Measurements from ENCODE around the gene PDK4. TPM values are rescaled to one million over a fixed set of nuclear protein-coding genes. Genes with fewer than 3 reads are reported as not detected.

PDK4 gene
- total RNA-seq (under 1 TPM; 0.18 to 0.20 TPM), total RNA-seq (0 reads per million in 2 donors)

DNA sequence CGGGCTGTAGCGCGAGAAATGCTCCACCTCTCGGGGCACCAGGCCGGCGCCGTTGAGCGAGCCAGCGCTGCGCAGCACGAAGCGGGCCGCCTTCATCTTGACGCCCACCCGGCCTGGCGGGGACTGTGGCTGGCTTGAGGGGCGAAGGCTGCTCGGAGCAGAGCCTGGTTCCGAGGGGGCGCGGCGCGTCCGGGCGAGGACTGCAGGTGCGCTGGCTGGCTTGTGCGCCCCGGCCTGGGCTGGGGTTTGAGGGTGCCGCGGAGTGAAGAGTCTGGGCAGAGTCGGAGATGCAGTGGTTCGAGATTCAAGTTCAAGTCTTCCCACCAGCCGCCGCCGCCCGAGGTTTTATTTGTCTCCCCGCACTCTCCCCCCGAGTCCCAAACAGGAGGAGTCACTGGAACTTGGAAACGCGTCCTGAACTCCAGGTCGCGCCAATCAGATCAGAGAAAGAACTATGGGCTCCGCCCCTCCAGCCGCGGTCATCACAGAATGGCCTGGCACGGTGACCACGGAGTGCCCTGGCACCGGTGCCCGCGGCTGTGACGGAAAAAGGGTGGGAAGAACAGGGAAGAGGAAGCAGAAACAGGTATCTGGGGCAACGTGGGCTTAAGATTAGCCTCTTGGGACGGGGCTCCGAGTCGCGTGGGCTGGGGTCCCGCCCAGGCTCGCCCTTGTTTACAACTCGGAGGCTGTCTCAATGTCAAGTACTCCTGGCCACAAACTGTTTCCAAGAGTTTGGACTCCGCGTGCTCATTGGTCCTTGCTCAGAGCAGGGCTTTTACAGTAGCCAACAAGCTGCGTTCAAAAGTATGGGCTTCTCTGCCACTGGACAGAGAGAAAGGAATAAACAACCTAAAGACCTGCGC lies at the start of gene PDK4:
PDK4 (minus strand) TSS at position 319 of the 866 bp plus-strand sequence; CDS start at position 96, 223 bp downstream.
- H3K4me1 Mint-ChIP-seq = no peaks in the 10 kb centered on the region
- no peaks in the 10 kb centered on the region for H3K9me3 ChIP-seq (ENCODE audit: control insufficient read depth, low read length, poor library complexity, severe bottlenecking)
- H3K27me3 Mint-ChIP-seq = peaks cover 19% of the 10 kb centered on the region
- H3K36me3 Mint-ChIP-seq (ENCODE audit: low read depth) = no peaks in the 10 kb centered on the region
- no peak for DNase-seq
- H3K27ac Mint-ChIP-seq = no peak within 1 kb of the TSS
- ATAC-seq = peak; percentile 37
- peak within 1 kb of the TSS; percentile 46 for H3K4me3 Mint-ChIP-seq

DNA sequence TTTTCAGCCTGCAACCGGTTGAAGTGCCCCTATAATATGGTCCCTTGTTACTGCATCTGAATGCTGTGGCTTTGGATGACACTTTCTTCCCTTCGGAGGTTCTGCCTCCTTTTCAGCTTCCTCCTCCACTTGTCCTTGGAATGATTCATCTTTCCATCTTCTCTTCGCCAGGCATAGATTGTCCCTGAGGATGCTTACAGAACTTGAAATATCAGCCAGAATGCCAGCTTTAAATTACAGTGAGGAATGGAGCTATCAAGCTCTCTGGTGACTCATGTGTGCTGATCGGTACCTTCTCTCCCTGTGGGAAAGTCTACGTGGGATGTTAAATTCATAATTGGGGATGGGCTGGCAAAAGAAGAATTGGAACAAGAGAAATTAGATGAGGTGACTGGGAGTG lies 45.9 kb upstream of the PDK4 start:
- Mint-ChIP-seq H3K4me3 (no peak overlapping the region), H3K4me1 (peaks cover 3% of the 10 kb centered on the region), H3K27ac (no peak overlapping the region), H3K27me3 (no peaks in the 10 kb centered on the region), H3K36me3 (ENCODE audit: low read depth) (no peaks in the 10 kb centered on the region)
- no peak for DNase-seq
- no peaks in the 10 kb centered on the region for H3K9me3 ChIP-seq (ENCODE audit: control insufficient read depth, low read length, poor library complexity, severe bottlenecking)
- no peak for ATAC-seq

DNA sequence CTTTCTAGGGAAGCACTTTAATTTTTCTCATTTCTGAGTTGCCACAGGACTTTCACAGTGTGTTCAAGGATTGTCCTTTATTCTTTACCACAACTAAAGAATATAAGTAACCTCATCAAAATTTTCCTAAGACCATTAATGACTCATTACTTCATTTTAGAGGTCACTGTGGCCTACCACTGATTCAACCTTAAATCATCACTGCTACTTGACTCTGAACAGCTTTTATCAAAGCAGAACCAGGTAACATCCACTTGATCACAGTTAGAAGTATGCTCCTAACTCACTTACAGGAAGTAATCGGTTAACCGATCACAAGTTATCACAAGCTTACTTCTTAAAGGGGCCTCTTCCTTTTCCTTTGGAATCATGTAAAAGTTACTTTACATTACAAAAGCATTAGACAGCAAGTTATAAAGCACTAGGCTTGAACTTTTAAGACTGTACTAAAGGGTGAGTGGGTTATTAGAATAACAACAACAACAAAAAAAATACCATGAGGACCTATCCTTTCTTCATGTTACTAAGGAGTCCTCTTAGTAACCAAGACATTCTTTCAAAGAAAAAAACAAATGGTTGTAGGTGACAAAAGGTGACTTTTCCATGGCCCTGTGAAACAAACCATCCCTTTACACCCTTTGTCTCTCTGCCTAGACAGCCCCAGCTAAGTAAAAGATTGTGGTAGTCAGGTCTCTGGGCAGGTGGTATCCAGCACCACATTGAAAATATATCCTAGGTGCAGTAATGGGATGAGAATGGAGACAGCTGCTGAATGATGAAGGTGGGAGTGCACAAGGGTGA lies 40.0 kb upstream of the PDK4 start:
- H3K36me3 Mint-ChIP-seq (ENCODE audit: low read depth) = no peaks in the 10 kb centered on the region
- DNase-seq (no peak), ATAC-seq (no peak)
- H3K4me3 Mint-ChIP-seq = no peak overlapping the region
- H3K27me3 Mint-ChIP-seq = no peaks in the 10 kb centered on the region
- H3K27ac Mint-ChIP-seq = no peak overlapping the region
- no peaks in the 10 kb centered on the region for H3K9me3 ChIP-seq (ENCODE audit: control insufficient read depth, low read length, poor library complexity, severe bottlenecking)
- peaks cover under 1% of the 10 kb centered on the region for H3K4me1 Mint-ChIP-seq

DNA sequence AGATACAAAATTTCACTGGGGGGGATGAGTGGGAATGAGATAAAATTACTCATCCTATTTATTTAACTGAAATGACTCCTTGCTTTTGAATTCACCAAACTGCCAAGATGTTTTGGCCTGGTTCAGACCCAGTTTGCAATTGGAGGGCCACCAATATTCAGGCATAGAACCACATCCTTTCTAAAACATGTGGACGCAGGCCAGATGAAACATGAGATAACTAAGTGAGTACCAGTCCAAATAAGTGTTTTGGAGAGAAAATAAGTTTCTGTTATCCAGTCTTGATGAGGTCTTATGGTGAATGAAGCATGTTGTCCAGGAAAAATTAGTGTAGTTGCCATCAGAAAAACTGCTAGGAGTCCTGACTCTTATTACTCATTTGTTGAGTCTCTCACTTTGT lies 36.3 kb upstream of the PDK4 start:
- no peaks in the 10 kb centered on the region for H3K4me1 Mint-ChIP-seq
- H3K27ac Mint-ChIP-seq = no peak overlapping the region
- H3K27me3 Mint-ChIP-seq = no peaks in the 10 kb centered on the region
- DNase-seq (no peak), ATAC-seq (no peak)
- no peaks in the 10 kb centered on the region for H3K36me3 Mint-ChIP-seq (ENCODE audit: low read depth)
- no peaks in the 10 kb centered on the region for H3K9me3 ChIP-seq (ENCODE audit: control insufficient read depth, low read length, poor library complexity, severe bottlenecking)
- H3K4me3 Mint-ChIP-seq = no peak overlapping the region

DNA sequence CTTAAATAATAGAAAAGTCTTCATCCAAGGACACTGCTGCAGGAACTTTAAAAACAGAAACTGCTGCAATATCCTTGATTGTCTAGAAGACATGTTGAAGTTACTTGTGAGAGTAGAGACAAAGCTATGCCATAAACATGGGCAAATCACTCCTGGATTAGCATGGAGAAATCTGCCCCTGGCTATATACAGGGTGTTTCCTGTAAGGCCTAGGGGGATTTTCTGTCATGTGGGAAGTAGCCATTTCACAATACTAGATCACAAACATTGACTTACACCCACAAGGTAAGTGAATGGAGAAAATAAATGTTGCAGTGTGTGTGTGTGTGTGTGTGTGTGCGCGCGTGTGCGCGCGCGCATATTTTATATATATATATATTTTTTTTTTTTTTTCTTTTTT lies 35.2 kb upstream of the PDK4 start:
- no peaks in the 10 kb centered on the region for H3K36me3 Mint-ChIP-seq (ENCODE audit: low read depth)
- no peak overlapping the region for H3K4me3 Mint-ChIP-seq
- H3K27ac Mint-ChIP-seq = no peak overlapping the region
- no peaks in the 10 kb centered on the region for H3K4me1 Mint-ChIP-seq
- no peaks in the 10 kb centered on the region for H3K27me3 Mint-ChIP-seq
- ATAC-seq = no peak
- no peaks in the 10 kb centered on the region for H3K9me3 ChIP-seq (ENCODE audit: control insufficient read depth, low read length, poor library complexity, severe bottlenecking)
- no peak for DNase-seq

DNA sequence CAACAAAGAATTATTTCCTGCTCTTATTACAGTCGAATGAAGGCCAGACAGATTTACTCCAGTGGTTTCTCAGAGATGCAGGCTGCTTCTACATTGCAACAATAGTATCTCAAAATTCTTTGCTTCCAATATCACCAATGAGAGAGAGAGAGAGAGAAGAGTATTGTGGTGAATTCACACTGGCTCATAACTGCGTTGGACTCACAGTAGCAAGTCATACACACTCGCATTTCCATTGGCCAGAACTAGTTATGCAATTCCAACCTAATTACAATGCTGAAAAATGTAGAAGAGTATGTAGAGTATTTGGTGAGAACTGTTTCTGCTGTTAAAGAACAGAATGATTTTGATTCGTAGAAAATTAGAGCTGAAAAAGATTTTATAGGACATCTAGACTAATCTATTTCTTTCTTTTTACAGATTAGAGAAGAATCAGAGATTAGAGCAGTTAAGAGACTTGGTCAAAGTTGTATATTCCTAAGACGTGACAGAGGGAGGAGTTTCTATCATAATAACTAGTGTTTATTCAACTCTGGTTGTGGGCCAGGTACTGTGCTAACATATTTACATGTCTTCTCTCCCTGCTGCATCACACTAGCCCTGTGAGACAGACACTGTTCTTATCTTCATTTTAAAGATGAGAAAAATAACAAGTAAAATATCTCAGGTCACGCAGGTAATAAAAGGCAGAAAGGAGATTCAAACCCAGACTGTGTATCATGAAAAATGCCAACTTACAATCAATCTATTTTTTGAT lies 34.6 kb upstream of the PDK4 start:
- DNase-seq (no peak), ATAC-seq (no peak)
- Mint-ChIP-seq H3K27me3 (no peaks in the 10 kb centered on the region), H3K27ac (no peak overlapping the region), H3K4me3 (no peak overlapping the region), H3K36me3 (ENCODE audit: low read depth) (no peaks in the 10 kb centered on the region), H3K4me1 (no peaks in the 10 kb centered on the region)
- no peaks in the 10 kb centered on the region for H3K9me3 ChIP-seq (ENCODE audit: control insufficient read depth, low read length, poor library complexity, severe bottlenecking)

DNA sequence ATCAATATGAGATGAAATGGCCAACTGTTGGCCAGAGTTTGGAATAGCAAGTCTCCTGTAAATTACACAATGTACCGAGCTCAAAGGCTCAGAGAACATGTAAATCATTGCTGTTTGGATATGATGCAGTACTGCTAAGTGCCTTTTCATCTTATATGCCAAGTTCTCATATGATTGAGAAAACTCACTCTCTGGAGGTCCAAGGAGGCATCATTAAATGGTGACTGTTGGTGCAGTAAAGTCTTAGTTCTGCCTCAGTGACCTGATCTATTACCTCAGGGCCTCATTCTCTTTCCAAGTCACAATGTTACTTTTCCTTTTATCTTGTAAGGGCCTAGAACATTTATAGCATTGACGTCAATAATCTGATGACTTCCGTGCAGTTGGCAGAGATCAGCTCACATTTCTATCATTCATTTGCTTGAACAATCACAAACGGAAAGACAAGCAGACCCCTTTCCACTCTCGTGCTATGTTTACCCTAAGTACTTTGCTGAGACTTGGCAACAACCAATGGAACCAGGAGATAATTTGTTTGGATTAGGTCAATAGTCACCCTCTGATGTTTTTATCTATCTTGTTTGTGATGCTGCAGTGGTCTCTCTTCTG lies 32.6 kb upstream of the PDK4 start:
- no peaks in the 10 kb centered on the region for H3K9me3 ChIP-seq (ENCODE audit: control insufficient read depth, low read length, poor library complexity, severe bottlenecking)
- ATAC-seq (no peak), DNase-seq (no peak)
- no peaks in the 10 kb centered on the region for H3K27me3 Mint-ChIP-seq
- H3K4me3 Mint-ChIP-seq = no peak overlapping the region
- no peaks in the 10 kb centered on the region for H3K36me3 Mint-ChIP-seq (ENCODE audit: low read depth)
- H3K4me1 Mint-ChIP-seq = no peaks in the 10 kb centered on the region
- no peak overlapping the region for H3K27ac Mint-ChIP-seq

DNA sequence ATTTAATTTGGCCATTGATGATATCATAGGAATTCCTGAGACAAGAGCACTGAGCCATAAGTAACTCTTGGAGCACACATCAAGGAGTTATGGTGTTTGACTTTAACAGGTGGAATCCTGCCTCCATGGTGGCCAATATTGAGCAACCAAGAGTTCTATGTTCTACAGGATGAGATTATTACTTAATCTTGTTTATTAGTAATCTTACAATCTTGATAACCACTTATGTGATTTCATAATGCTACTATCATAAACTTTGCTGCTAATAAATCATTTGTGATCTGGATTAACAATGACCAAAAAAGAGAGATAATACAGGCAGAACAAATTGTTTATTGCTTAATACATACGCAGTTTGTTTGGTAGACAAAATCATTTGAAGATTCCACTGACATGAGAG lies 27.5 kb upstream of the PDK4 start:
- ATAC-seq (no peak), DNase-seq (no peak)
- Mint-ChIP-seq H3K36me3 (ENCODE audit: low read depth) (no peaks in the 10 kb centered on the region), H3K27me3 (no peaks in the 10 kb centered on the region), H3K4me1 (no peaks in the 10 kb centered on the region), H3K27ac (no peak overlapping the region), H3K4me3 (no peak overlapping the region)
- H3K9me3 ChIP-seq (ENCODE audit: control insufficient read depth, low read length, poor library complexity, severe bottlenecking) = no peaks in the 10 kb centered on the region

DNA sequence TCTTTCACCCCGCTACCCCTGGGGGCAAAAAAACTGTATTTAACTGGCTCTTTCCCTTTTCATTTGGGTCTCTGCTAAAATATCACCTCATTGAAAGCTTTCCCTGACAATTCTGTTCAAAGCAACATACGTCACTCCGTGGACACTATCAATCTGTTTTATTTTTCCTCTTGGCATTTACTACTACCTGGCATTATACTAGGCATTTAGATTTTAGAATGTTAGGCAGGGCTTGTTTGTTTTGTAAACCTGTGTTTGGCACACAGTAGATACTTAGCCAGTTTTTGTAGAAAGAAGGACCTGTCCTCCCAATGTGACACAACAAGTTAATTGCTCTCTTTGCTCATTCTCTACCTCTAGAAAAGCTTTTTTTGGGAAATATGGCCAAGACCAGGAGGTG lies 26.5 kb upstream of the PDK4 start:
- DNase-seq (no peak), ATAC-seq (no peak)
- no peaks in the 10 kb centered on the region for H3K4me1 Mint-ChIP-seq
- H3K27me3 Mint-ChIP-seq = no peaks in the 10 kb centered on the region
- H3K9me3 ChIP-seq (ENCODE audit: control insufficient read depth, low read length, poor library complexity, severe bottlenecking) = no peaks in the 10 kb centered on the region
- H3K27ac Mint-ChIP-seq = no peak overlapping the region
- H3K36me3 Mint-ChIP-seq (ENCODE audit: low read depth) = no peaks in the 10 kb centered on the region
- H3K4me3 Mint-ChIP-seq = no peak overlapping the region

DNA sequence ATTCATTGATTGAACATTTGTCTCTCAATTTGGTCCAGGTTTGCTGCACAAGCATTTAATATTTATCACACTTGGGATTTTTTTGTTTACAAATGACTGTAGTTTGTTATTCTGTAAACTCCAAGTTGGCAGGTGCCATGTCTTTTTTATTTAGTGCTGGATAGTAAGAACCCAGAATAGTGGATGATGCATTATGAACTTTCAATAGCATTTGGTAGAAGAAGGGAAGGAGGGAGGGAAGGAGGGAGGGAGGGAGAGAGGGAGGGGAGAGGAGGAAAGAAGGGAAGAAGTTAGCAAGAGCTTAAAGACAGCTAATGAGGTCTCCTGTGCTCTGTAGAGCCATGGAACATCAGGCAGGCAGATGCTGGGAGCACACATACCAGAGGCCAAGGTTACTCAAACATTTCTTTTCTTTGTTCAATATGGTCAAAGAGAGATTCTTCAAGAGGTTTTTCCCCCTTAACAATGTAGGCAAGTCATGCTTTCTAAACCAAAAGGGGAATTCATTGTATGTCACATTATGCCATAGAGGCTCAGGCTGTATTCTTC lies 25.8 kb upstream of the PDK4 start:
- ATAC-seq = no peak
- no peaks in the 10 kb centered on the region for H3K4me1 Mint-ChIP-seq
- no peak overlapping the region for H3K4me3 Mint-ChIP-seq
- no peaks in the 10 kb centered on the region for H3K36me3 Mint-ChIP-seq (ENCODE audit: low read depth)
- H3K27ac Mint-ChIP-seq = no peak overlapping the region
- DNase-seq = no peak
- H3K9me3 ChIP-seq (ENCODE audit: control insufficient read depth, low read length, poor library complexity, severe bottlenecking) = no peaks in the 10 kb centered on the region
- H3K27me3 Mint-ChIP-seq = no peaks in the 10 kb centered on the region

DNA sequence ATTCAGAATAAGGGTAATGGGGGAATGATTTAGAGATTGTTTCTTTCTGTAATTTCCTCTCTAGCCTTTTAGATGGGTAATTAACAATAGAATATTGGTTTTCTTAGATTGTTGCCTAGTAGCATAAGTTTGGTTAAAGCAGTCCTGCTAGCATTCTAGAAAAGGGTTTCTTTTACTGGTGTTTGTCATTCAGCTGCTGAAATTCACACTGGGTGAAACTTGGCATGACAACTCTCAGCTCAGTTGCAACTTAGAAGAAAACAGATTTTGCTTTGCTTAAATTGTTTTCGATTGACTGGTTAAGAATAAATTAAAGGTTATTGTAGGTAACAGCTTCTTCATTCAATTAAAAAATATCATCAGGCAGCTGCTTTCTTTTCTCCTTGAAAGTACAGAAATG lies 25.1 kb upstream of the PDK4 start:
- ATAC-seq = no peak
- no peaks in the 10 kb centered on the region for H3K9me3 ChIP-seq (ENCODE audit: control insufficient read depth, low read length, poor library complexity, severe bottlenecking)
- H3K4me3 Mint-ChIP-seq = no peak overlapping the region
- H3K4me1 Mint-ChIP-seq = no peaks in the 10 kb centered on the region
- no peaks in the 10 kb centered on the region for H3K27me3 Mint-ChIP-seq
- no peak for DNase-seq
- H3K36me3 Mint-ChIP-seq (ENCODE audit: low read depth) = no peaks in the 10 kb centered on the region
- H3K27ac Mint-ChIP-seq = no peak overlapping the region

DNA sequence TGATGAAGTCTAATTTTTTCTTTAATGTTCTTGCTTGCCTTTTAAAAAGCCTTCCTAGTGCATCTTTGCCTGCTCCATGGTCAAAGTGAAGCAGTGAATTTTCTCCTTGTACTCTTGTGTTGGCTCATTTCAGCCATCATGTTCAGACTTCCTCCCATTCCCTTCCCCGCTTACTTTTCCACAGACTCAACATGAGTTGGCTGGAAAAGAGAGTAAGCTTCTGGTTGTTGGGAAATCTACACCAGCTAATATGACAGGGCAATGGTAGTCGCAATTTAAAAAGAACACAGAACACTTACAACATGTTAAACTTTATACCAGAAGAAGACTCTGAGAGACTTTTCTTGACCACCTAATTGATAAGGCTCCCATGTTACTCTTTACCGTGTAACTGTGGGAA lies 24.3 kb upstream of the PDK4 start:
- H3K27ac Mint-ChIP-seq = no peak overlapping the region
- H3K36me3 Mint-ChIP-seq (ENCODE audit: low read depth) = no peaks in the 10 kb centered on the region
- ATAC-seq (no peak), DNase-seq (no peak)
- H3K4me1 Mint-ChIP-seq = no peaks in the 10 kb centered on the region
- no peaks in the 10 kb centered on the region for H3K27me3 Mint-ChIP-seq
- no peaks in the 10 kb centered on the region for H3K9me3 ChIP-seq (ENCODE audit: control insufficient read depth, low read length, poor library complexity, severe bottlenecking)
- H3K4me3 Mint-ChIP-seq = no peak overlapping the region

DNA sequence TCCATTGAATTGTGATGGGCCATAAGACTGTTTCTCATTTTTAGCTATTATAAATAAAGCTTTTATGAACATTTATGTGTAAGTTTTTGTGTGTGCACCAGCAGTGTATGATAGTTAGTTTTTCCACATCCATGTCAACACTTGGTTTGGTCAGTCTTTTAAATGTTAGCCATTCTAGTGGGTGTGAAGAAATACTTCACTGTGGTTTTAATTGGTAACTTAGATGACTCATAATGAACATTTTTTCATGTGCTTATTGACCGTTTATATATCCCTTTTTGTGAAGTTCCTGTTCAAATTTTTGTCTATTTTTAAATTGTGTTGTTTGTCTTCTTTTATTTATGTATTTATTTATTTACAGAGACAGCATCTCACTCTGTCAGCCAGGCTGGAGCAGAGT lies 23.6 kb upstream of the PDK4 start:
- no peak overlapping the region for H3K4me3 Mint-ChIP-seq
- H3K27me3 Mint-ChIP-seq = no peaks in the 10 kb centered on the region
- no peaks in the 10 kb centered on the region for H3K9me3 ChIP-seq (ENCODE audit: control insufficient read depth, low read length, poor library complexity, severe bottlenecking)
- no peak for DNase-seq
- H3K36me3 Mint-ChIP-seq (ENCODE audit: low read depth) = no peaks in the 10 kb centered on the region
- no peak overlapping the region for H3K27ac Mint-ChIP-seq
- no peaks in the 10 kb centered on the region for H3K4me1 Mint-ChIP-seq
- ATAC-seq = no peak

Data from T-helper 17 cell (primary cell).